Heart left ventricle (tissue), 16 donors: ENCODE data around the gene OSMR. TPM values are rescaled to one million over a fixed set of nuclear protein-coding genes. Genes with fewer than 3 reads are reported as not detected.
A peak's percentile ranks its signal among the peaks of the same experiment; 100 is the strongest.

Experiments
- ATAC-seq, 4 donors: fragments of 200-7000 bp; cut with Tn5 transposase; one replicate each; pipeline ENCODE4 v1.9.1; 2020 to 2022; ENCODE audit warnings: moderate library complexity in 4 of 4, mild to moderate bottlenecking in 3 of 4, moderate number of reproducible peaks in 1 of 4
- DNase-seq, 5 donors: peaks; one replicate each; pipeline ENCODE4 v3.0.0-alpha.2; 2020
- H3K27ac ChIP-seq, 12 donors: fragments of 200-600 bp; sonication (generic) in 4 of 12; one replicate each; pipeline versions ENCODE4 v1.5.0 to v1.8.0; 2016 to 2022; ENCODE audit warnings: mild to moderate bottlenecking in 2 of 12
- H3K27me3 ChIP-seq, 9 donors: fragments of 200-600 bp; sonication (generic) in 2 of 9; one replicate each; pipeline versions ENCODE4 v1.5.1 to v1.8.0; 2016 to 2022; ENCODE audit warnings: mild to moderate bottlenecking in 3 of 9
- H3K36me3 ChIP-seq, 9 donors: fragments of 200-600 bp; sonication (generic) in 2 of 9; one replicate each; pipeline versions ENCODE4 v1.5.0 to v1.8.0; 2018 to 2022; ENCODE audit warnings: mild to moderate bottlenecking in 2 of 9
- H3K4me1 ChIP-seq, 12 donors: fragments of 200-600 bp; sonication (generic) in 4 of 12; one replicate each; pipeline versions ENCODE4 v1.5.0 to v1.8.0; 2016 to 2022; ENCODE audit warnings: mild to moderate bottlenecking in 3 of 12
- H3K4me3 ChIP-seq, 12 donors: fragments of 200-600 bp; sonication (generic) in 4 of 12; one replicate each; pipeline versions ENCODE4 v1.5.0 to v1.8.0; 2017 to 2022; ENCODE audit warnings: mild to moderate bottlenecking in 9 of 12, moderate library complexity in 4 of 12
- H3K9me3 ChIP-seq, 12 donors: fragments of 200-600 bp; sonication (generic) in 4 of 12; one replicate each; pipeline versions ENCODE4 v1.5.0 to v1.8.0; 2016 to 2022; ENCODE audit warnings: mild to moderate bottlenecking in 1 of 12
- POLR2A ChIP-seq, 2 donors: fragments of 450-650 bp; IDR thresholded peaks; one replicate each; pipeline ENCODE4 v1.6.1; 2017; ENCODE audit warnings: antibody characterized with exemption in 2 of 2, mild to moderate bottlenecking in 2 of 2, moderate library complexity in 2 of 2
- WGBS, 4 donors: extraction: QIAGEN DNeasy Blood & Tissue Kit in 2 of 4; methylation state at CpG; one replicate each; pipeline versions ENCODE4 v1.1.5 to v1.1.7; 2013 to 2018; 5-methylcytosine and 5-hydroxymethylcytosine counted together
- intact Hi-C, 10 donors: fragments of 100-400 bp; cut with DNase I; formaldehyde crosslinking; loops; one replicate each; pipeline versions ENCODE4 v1.11.1 to v1.14.2; 2022
- polyA plus RNA-seq, 2 donors: library from polyadenylated mRNA; stranded (reverse); fragments of 200-250 nt; gene quantifications; one replicate each; pipeline ENCODE4 v1.2.3, GENCODE V29; 2013
- total RNA-seq, 9 donors: library from RNA; depleted of rRNA in 2 of 9; stranded (reverse); fragments of >200 nt in 2 of 9; fragmentation: NEBNext Ultra II Directional in 3 of 9; extraction: Animal tissue kit (Norgen Biotek cat#: 25700) in 3 of 9; gene quantifications; one replicate each; pipeline versions ENCODE4 v1.1.0 to v1.2.4, GENCODE V29; 2016 to 2023
- TF ChIP-seq, protein P1 (sequence below), 12 donors: fragments of 200-600 bp; sonication (generic) in 4 of 12; IDR thresholded peaks; one replicate each; pipeline versions ENCODE4 v1.5.0 to v1.8.0; 2018 to 2022; ENCODE audit warnings: antibody characterized with exemption in 12 of 12, mild to moderate bottlenecking in 5 of 12
- donor health status: ischemic (EF 13 %, LVEDD 7.1; RV severe dilation, severe dysfunction).
- donor health status: healthy with polysubstance abuse.
- donor health status: DM: no; HTN: yes; CAD: no.
- donor health status: DM: no; HTN: no; CAD: no.
- donor health status: ischemic (EF 25% LVEDD 6.9; RV normal size, moderate dysfunction).
- donor health status: ischemic (EF 25% LVEDD 5.7; RV mildly dilated, moderate dysfunction).
- donor health status: healthy.
- donor health status: DM: yes; HTN: yes; CAD: no.
- donor health status: ischemic (EF 35%, LVEDD 5.7; RV mildly dilated, moderate dysfunction).
- donor health status: nonischemic (EF 11% LVEDD 7.7; RV severe dilation, severe dysfunction).
- donor health status: DM: yes; HTN: yes; CAD: no.
- donor health status: PGD.
- donor health status: ischemic (EF 29% LVEDD 5.4; RV normal size, mild dysfunction).
- donor health status: nonischemic (EF 23%, LVEDD 6.1; RV moderate dilation, normal function).

The OSMR gene
- total and polyA plus RNA-seq, 11 donors = 4.2 to 39.2 (median 12.0) TPM

DNA sequence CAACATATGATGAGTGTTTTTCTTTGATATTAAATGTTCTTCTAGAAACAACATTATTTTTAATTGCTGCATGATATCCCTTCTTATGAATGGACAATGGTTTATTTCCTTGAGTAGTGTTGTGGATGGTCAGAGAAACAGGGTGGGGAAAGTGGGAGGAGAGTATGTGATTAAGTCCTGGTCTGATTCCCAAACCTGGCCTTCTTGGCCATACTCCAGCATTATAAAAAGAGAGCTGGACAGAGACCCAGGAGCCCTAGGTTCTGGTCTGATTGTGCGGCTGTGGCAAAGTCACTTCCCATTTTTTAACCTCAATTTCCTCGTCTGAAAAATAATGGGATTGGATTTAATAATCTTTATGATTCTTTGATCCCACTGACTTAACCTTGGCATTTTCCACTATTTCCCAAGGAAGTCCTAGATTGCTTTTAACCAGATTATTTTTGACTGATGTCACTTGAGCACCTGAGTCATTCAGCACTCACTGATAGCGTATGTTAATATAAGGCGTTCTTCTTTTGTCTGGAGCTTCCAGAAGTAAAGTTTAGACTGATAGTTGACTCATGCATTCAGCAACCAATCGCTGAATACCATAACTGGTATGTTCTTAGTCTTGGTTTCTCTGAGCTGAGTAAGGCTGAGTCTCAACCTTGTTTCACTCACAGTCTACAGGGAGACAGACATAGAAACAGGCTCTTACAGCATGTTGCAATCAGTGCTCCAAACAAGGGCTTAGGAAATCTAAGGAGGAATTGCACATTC is 26.2 kb downstream of the OSMR start:
- 59 to 64% (median 61%) methylated on average over 5 of the region's 5 CpGs for WGBS, 4 donors
- H3K27ac ChIP-seq = peak overlapping the region in 3 of 12 donors; percentile 18 to 44 (median 40)
- peak; percentile 58 to 94 (median 88) for ATAC-seq
- TF ChIP-seq, protein P1, sequence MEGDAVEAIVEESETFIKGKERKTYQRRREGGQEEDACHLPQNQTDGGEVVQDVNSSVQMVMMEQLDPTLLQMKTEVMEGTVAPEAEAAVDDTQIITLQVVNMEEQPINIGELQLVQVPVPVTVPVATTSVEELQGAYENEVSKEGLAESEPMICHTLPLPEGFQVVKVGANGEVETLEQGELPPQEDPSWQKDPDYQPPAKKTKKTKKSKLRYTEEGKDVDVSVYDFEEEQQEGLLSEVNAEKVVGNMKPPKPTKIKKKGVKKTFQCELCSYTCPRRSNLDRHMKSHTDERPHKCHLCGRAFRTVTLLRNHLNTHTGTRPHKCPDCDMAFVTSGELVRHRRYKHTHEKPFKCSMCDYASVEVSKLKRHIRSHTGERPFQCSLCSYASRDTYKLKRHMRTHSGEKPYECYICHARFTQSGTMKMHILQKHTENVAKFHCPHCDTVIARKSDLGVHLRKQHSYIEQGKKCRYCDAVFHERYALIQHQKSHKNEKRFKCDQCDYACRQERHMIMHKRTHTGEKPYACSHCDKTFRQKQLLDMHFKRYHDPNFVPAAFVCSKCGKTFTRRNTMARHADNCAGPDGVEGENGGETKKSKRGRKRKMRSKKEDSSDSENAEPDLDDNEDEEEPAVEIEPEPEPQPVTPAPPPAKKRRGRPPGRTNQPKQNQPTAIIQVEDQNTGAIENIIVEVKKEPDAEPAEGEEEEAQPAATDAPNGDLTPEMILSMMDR (IDR thresholded peaks at IDR 0.05) = no peak
- TF ChIP-seq POLR2A (IDR thresholded peaks at IDR 0.05) = no peak
- peaks cover 0 to 28% (median 4%) of the 10 kb centered on the region in 9 donors for H3K36me3 ChIP-seq
- peaks cover 0 to 34% (median 4%) of the 10 kb centered on the region in 12 donors for H3K4me1 ChIP-seq
- peak in 1 of 5 donors; percentile 20 for DNase-seq
- no peak overlapping the region for H3K4me3 ChIP-seq
- no peaks in the 10 kb centered on the region for H3K9me3 ChIP-seq
- intact Hi-C loops = no loop called here
- H3K27me3 ChIP-seq = peaks cover 0 to 3% (median 0%) of the 10 kb centered on the region in 9 donors

DNA sequence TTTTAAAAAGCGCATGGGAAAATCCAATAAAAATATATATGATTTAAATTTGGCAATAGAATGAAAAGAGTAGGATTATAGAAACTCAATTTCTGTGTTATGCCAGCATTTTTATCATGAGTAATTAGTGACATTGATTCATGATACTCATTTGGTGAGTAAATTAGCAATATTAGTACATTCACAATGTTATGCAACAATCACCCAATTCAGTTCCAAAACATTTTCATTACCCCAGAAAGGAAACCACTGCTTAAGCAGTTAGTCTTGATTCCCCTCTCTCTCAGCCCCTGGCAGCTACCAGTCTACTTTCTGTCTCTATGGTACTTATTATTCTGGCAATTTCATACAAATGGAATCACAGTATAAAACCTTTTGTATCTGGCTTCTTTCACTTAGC is 27.0 kb downstream of the OSMR start:
- peak overlapping the region in 1 of 12 donors; percentile 40 for H3K27ac ChIP-seq
- intact Hi-C loops = no loop called here
- TF ChIP-seq POLR2A (IDR thresholded peaks at IDR 0.05) = no peak
- TF ChIP-seq, protein P1 (IDR thresholded peaks at IDR 0.05) = no peak
- WGBS, 4 donors = 95 to 100% (median 96%) methylated on average over 1 of the region's 1 CpG
- H3K9me3 ChIP-seq = no peaks in the 10 kb centered on the region
- peaks cover 0 to 32% (median 1%) of the 10 kb centered on the region in 12 donors for H3K4me1 ChIP-seq
- H3K4me3 ChIP-seq = no peak overlapping the region
- ATAC-seq (no peak), DNase-seq (no peak)
- peaks cover 0 to 36% (median 9%) of the 10 kb centered on the region in 9 donors for H3K36me3 ChIP-seq
- H3K27me3 ChIP-seq = peaks cover 0 to 3% (median 0%) of the 10 kb centered on the region in 9 donors

DNA sequence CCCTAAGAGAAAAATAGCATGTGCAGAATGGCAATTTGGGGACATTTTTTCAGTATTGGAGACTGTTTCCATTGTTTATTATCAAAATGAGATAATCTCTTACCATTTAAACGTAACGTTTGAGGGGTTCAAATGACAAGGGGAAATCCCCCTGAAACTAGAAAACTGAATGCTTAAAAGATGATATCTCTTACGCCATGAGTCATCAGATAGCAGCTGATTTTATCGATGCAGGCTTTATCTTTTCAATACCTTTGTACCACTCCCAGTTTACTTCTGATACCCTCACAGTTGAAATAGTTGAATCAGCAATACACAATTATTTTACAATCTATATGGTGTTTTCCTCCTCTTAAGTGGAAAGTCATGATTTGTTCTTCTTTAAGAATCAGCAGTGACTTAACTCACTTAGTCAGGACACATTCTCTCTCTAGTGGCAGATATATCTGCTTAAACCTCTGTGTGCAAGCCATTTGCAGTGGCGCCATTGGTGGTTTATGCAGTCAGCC is 29.2 kb downstream of the OSMR start:
- H3K36me3 ChIP-seq = peaks cover 0 to 46% (median 20%) of the 10 kb centered on the region in 9 donors

More for the DNA sequence above, 29.2 kb downstream of the OSMR start:
- no peak overlapping the region for H3K27ac ChIP-seq
- peaks cover 0 to 3% (median 0%) of the 10 kb centered on the region in 9 donors for H3K27me3 ChIP-seq
- WGBS, 4 donors = 85 to 91% (median 88%) methylated on average over 5 of the region's 5 CpGs
- H3K9me3 ChIP-seq = no peaks in the 10 kb centered on the region
- peaks cover 0 to 26% (median 1%) of the 10 kb centered on the region in 12 donors for H3K4me1 ChIP-seq
- TF ChIP-seq, protein P1 (IDR thresholded peaks at IDR 0.05) = no peak
- TF ChIP-seq POLR2A (IDR thresholded peaks at IDR 0.05) = no peak
- no peak for ATAC-seq
- DNase-seq = no peak
- H3K4me3 ChIP-seq = no peak overlapping the region
- intact Hi-C loops = no loop called here
